ENCODE data around the gene NOL9. TPM values are rescaled to one million over a fixed set of nuclear protein-coding genes. Genes with fewer than 3 reads are reported as not detected.
A peak's percentile ranks its signal among the peaks of the same experiment; 100 is the strongest.

NOL9 gene
- total and polyA plus RNA-seq, 9 of the 15 experiments (the other 6 are each of a cell fraction or from before 2014, with no cell fraction given) = 5.6 to 76.5 (median 47.3) TPM

- FAIRE-seq = no peak
- intact Hi-C loops (cut with micrococcal nuclease) = no loop called here
- POLR2A ChIA-PET = interaction anchor here (0.6 to 2.0 kb wide), 7 partner anchors 9 to 220 kb away, joined by 3 to 8 read pairs (median 4); no protein-coding TSS in a partner anchor
- TF ChIP-seq RBM14 (IDR thresholded peaks at IDR 0.05; ENCODE audit: borderline replicate concordance, insufficient read depth, low read depth, low read length) (0 out of 2 replicates have a peak, but pooled peaks have one; percentile 34), MIER1 (IDR thresholded peaks at IDR 0.05; ENCODE audit: low read depth) (peak; percentile 30; the same call in 1 of the 2 replicates), CREM (IDR thresholded peaks at IDR 0.05; ENCODE audit: low read depth) (peak; percentile 27; the same call in 1 of the 2 replicates), ZC3H8 (IDR thresholded peaks at IDR 0.05) (no peak), MYNN (IDR thresholded peaks at IDR 0.05) (no peak; the same call in 1 of the 2 replicates), MYNN (CRISPR knock-in tag; IDR thresholded peaks at IDR 0.05) (no peak), ZNF561 (CRISPR knock-in tag; conservative IDR thresholded peaks at IDR 0.05) (no peak), HNRNPH1 (optimal IDR thresholded peaks at IDR 0.05; ENCODE audit: low read depth, low read length) (no peak), HNRNPL (IDR thresholded peaks at IDR 0.05; ENCODE audit: low read depth, low read length) (0 out of 2 replicates have a peak, but pooled peaks have one; percentile 20), NFIC (IDR thresholded peaks at IDR 0.05) (peak; percentile 81), SFPQ (IDR thresholded peaks at IDR 0.05; ENCODE audit: low read depth, low read length) (no peak), MTA3 (IDR thresholded peaks at IDR 0.05; ENCODE audit: borderline replicate concordance) (no peak), MAFK (IDR thresholded peaks at IDR 0.05; ENCODE audit: low read length) (peak; percentile 76), NFIX (CRISPR knock-in tag; IDR thresholded peaks at IDR 0.05; ENCODE audit: low read depth) (no peak), NR0B1 (IDR thresholded peaks at IDR 0.05; ENCODE audit: partially characterized antibody) (no peak), PHB (CRISPR knock-in tag; IDR thresholded peaks at IDR 0.05) (no peak)
Measured at GRCh38 chr1:6490181-6491080, 63.9 kb downstream of the NOL9 start.

More at GRCh38 chr1:6490181-6491080, 63.9 kb downstream of the NOL9 start:
- H3K9ac ChIP-seq (ENCODE audit: insufficient read depth in 1 of 2, low read depth in 2 of 2, low read length in 2 of 2) = peak overlapping the region; percentile 8 to 66; a peak in 3 of 4 replicates
- H3K4me2 ChIP-seq (ENCODE audit: insufficient read depth, low read length) = peak overlapping the region; percentile 79
- H3K4me3 ChIP-seq = peak overlapping the region; percentile 40
- H3K4me1 ChIP-seq (replicated peaks in 1 of 2; ENCODE audit: control insufficient read depth in 2 of 2, insufficient read depth in 2 of 2, low read length in 2 of 2) = peaks cover 4 to 40% of the 10 kb centered on the region in 2 experiments; a peak in 2 of 5 replicates
- no TSS peak for BruUV-seq (replicated peaks)
- H3K9me1 ChIP-seq (ENCODE audit: control insufficient read depth, insufficient read depth, low read length) = peaks cover 4% of the 10 kb centered on the region
- peak; percentile 83 for ATAC-seq
- H3K27me3 ChIP-seq (ENCODE audit: control insufficient read depth in 2 of 2, insufficient read depth in 2 of 2, low read length in 2 of 2) = peaks cover 14 to 68% of the 10 kb centered on the region in 2 experiments; a peak in 4 of 5 replicates
- peaks cover 31% of the 10 kb centered on the region for H4K20me1 ChIP-seq (replicated peaks; ENCODE audit: control insufficient read depth, insufficient read depth, low read length)
- H3K27ac ChIP-seq (ENCODE audit: extremely low read depth, low read depth, low read length) = no peak overlapping the region
- peak; percentile 74 to 82 (median 79) for DNase-seq (ENCODE audit: extremely low read depth in 1 of 4, low spot score in 3 of 4)
- in situ Hi-C loops (cut with MboI) = loop anchor here (10.0 to 25.0 kb wide), 2 partner anchors 144 to 722 kb away; no protein-coding TSS in a partner anchor
- 8% methylated on average over 63 of the region's 70 CpGs for WGBS (ENCODE audit: insufficient coverage, low coverage, missing lambda C conversion rate)
- H3K36me3 ChIP-seq (ENCODE audit: control insufficient read depth, insufficient read depth, low read length) = no peaks in the 10 kb centered on the region
- peak overlapping the region; percentile 80 for H2AFZ ChIP-seq (ENCODE audit: low read depth, low read length)
- H3K79me2 ChIP-seq (ENCODE audit: control insufficient read depth, insufficient read depth, low read length) = no peaks in the 10 kb centered on the region
- CTCF ChIA-PET (ENCODE audit: low intra/inter-chr PET ratio) = interaction anchor here (0.6 to 2.1 kb wide), 3 partner anchors 64 to 244 kb away, joined by 4 to 14 read pairs (median 4); partner anchors contain the start of gene NOL9
- H3K9me3 ChIP-seq (replicated peaks; ENCODE audit: control insufficient read depth, insufficient read depth, low read depth, low read length) = no peaks in the 10 kb centered on the region
